WTC11 (cell line): ENCODE measurements around the gene VANGL2. TPM values are rescaled to one million over a fixed set of nuclear protein-coding genes. Genes with fewer than 3 reads are reported as not detected.
A peak's percentile ranks its signal among the peaks of the same experiment; 100 is the strongest.
"Not testable (repeated sequence)": the region's sequence is repeated elsewhere in the genome, so short reads cannot be mapped to it uniquely, and the experiment has no call there.

ENCODE experiments used
- ATAC-seq: fragments of 200-7000 bp; cut with Tn5 transposase; 2 replicates; pipeline ENCODE4 v1.10.0; 2021; ENCODE audit warnings: mild to moderate bottlenecking, moderate library complexity
- CTCF ChIA-PET: fragments of 300-600 bp; sonication (Branson Sonifier 250); formaldehyde crosslinking; loops from one replicate; lab custom pipeline; 2021; ENCODE audit warnings: antibody characterized with exemption; lab: Charles Lee
- POLR2A ChIA-PET: fragments of 350-600 bp; sonication (Branson Sonifier 250); formaldehyde crosslinking; loops from one replicate; lab custom pipeline; 2021; ENCODE audit warnings: antibody characterized with exemption; lab: Charles Lee
- DNase-seq: peaks from one replicate; pipeline ENCODE4 v3.0.0; 2021; ENCODE audit warnings: low spot score
- H3K27ac Mint-ChIP-seq: 2 replicates; pipeline ENCODE4 v1.8.0; 2021; ENCODE audit warnings: mixed read lengths
- H3K27me3 Mint-ChIP-seq: 2 replicates; pipeline ENCODE4 v1.8.0; 2021; ENCODE audit warnings: low read depth, mild to moderate bottlenecking, moderate library complexity, mixed read lengths
- H3K36me3 Mint-ChIP-seq: 2 replicates; pipeline ENCODE4 v1.8.0; 2021; ENCODE audit warnings: mixed read lengths
- H3K4me1 Mint-ChIP-seq: 2 replicates; pipeline ENCODE4 v1.8.0; 2022; ENCODE audit warnings: mixed read lengths
- H3K4me3 Mint-ChIP-seq: 2 replicates; pipeline ENCODE4 v1.8.0; 2021; ENCODE audit warnings: mild to moderate bottlenecking, moderate library complexity, mixed read lengths
- H3K9me3 Mint-ChIP-seq: 2 replicates; pipeline ENCODE4 v1.8.0; 2021; ENCODE audit warnings: mixed read lengths
- ETV6 ChIP-seq: sonication (generic); formaldehyde crosslinking; IDR thresholded peaks from 2 replicates; pipeline ENCODE4 v1.8.1; 2022; ENCODE audit warnings: mild to moderate bottlenecking, missing genetic modification reagents
- GRHL2 ChIP-seq: fragments of 250-450 bp; sonication (Bioruptor Pico); IDR thresholded peaks from 2 replicates; pipeline ENCODE4 v1.8.0; 2022; ENCODE audit warnings: mild to moderate bottlenecking, moderate library complexity; ENCODE audit not compliant: insufficient replicate concordance, severe bottlenecking
- JUN ChIP-seq: sonication (generic); formaldehyde crosslinking; IDR thresholded peaks from 2 replicates; pipeline ENCODE4 v1.8.0; 2023; ENCODE audit warnings: mild to moderate bottlenecking, missing genetic modification reagents
- NR3C1 ChIP-seq: sonication (generic); formaldehyde crosslinking; conservative IDR thresholded peaks from 2 replicates; pipeline ENCODE4 v1.8.1; 2023; ENCODE audit warnings: low read depth, mild to moderate bottlenecking, missing genetic modification reagents
- PRRX2 ChIP-seq: fragments of 250-450 bp; sonication (Bioruptor Pico); IDR thresholded peaks from 2 replicates; pipeline ENCODE4 v1.8.0; 2021; ENCODE audit warnings: mild to moderate bottlenecking
- SMAD4 ChIP-seq: sonication (generic); formaldehyde crosslinking; IDR thresholded peaks from 2 replicates; pipeline ENCODE4 v1.8.0; 2022; ENCODE audit warnings: mild to moderate bottlenecking, missing genetic modification reagents
- TCF7 ChIP-seq: sonication (generic); formaldehyde crosslinking; IDR thresholded peaks from 2 replicates; pipeline ENCODE4 v1.8.0; 2022; ENCODE audit warnings: mild to moderate bottlenecking, low read depth, missing genetic modification reagents, moderate library complexity
- total RNA-seq: library from RNA; stranded (reverse); gene quantifications from 3 replicates; pipeline ENCODE4 v1.2.3, GENCODE V29; 2021
- TF ChIP-seq, protein P1 (sequence below): fragments of 200-600 bp; IDR thresholded peaks from 2 replicates; pipeline ENCODE4 v1.8.0; 2022; ENCODE audit warnings: antibody characterized with exemption
- TF ChIP-seq, protein P2 (sequence below): sonication (generic); formaldehyde crosslinking; IDR thresholded peaks from 2 replicates; pipeline ENCODE4 v1.8.0; 2022; ENCODE audit warnings: mild to moderate bottlenecking, missing genetic modification reagents
- TF ChIP-seq, protein P3 (sequence below): sonication (generic); formaldehyde crosslinking; conservative IDR thresholded peaks from 2 replicates; pipeline ENCODE4 v1.8.1; 2022; ENCODE audit warnings: mild to moderate bottlenecking, missing genetic modification reagents
- TF ChIP-seq, protein P4 (sequence below): sonication (generic); formaldehyde crosslinking; IDR thresholded peaks from 2 replicates; pipeline ENCODE4 v1.8.1; 2022; ENCODE audit warnings: low read depth, missing genetic modification reagents, borderline replicate concordance

The VANGL2 gene
- total RNA-seq, 1 experiment from 2014 or later = 68.0 TPM

DNA sequence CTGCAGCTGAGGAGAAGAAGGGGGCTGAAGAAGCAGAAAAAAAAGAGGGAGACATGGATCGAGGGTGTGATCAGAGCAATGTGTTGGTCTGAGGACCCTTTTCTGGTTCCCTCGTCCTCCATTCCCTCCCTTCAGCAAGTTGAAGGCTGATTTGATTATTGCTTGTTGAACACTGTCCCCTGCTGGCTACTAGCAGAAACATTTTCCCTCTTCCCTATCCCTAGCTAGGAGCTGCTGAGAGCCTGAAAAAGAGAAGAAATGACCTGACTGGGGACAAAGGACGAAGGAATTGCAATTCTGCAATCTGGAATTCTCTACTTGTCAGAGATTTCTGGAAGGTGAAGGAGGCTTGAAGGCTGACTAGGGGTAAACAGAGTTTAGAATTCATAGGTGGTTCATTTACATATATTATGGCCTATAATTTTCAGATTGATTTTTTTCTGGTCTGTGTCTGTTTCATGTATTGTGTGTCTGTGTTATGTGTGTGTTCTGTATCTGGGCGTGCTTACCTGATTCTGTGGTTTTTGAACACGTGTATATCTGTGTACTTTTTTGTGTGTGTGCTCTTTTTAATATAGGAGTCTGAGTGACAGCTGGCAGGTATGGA, 23.7 kb upstream of the VANGL2 start:
- no peak for DNase-seq
- peak; percentile 71 for ATAC-seq
- no peak overlapping the region for H3K27ac Mint-ChIP-seq
- POLR2A ChIA-PET = interaction anchor here (0.7 to 3.0 kb wide), 5 partner anchors 13 to 26 kb away, joined by 3 to 14 read pairs (median 5); partner anchors contain the start of gene VANGL2
- peak overlapping the region; percentile 49 for H3K4me3 Mint-ChIP-seq
- peaks cover 35% of the 10 kb centered on the region for H3K4me1 Mint-ChIP-seq
- CTCF ChIA-PET = interaction anchor here (0.6 to 8.3 kb wide), 47 partner anchors 13 to 328 kb away, joined by 3 to 199 read pairs (median 5); partner anchors contain the start of genes CASQ1, COPA, DCAF8 and KCNJ10
- H3K27me3 Mint-ChIP-seq = no peaks in the 10 kb centered on the region
- no peaks in the 10 kb centered on the region for H3K9me3 Mint-ChIP-seq
- no peak for TF ChIP-seq TCF7
- TF ChIP-seq, protein P1, sequence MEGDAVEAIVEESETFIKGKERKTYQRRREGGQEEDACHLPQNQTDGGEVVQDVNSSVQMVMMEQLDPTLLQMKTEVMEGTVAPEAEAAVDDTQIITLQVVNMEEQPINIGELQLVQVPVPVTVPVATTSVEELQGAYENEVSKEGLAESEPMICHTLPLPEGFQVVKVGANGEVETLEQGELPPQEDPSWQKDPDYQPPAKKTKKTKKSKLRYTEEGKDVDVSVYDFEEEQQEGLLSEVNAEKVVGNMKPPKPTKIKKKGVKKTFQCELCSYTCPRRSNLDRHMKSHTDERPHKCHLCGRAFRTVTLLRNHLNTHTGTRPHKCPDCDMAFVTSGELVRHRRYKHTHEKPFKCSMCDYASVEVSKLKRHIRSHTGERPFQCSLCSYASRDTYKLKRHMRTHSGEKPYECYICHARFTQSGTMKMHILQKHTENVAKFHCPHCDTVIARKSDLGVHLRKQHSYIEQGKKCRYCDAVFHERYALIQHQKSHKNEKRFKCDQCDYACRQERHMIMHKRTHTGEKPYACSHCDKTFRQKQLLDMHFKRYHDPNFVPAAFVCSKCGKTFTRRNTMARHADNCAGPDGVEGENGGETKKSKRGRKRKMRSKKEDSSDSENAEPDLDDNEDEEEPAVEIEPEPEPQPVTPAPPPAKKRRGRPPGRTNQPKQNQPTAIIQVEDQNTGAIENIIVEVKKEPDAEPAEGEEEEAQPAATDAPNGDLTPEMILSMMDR = peak; percentile 61
- H3K36me3 Mint-ChIP-seq = no peaks in the 10 kb centered on the region

DNA sequence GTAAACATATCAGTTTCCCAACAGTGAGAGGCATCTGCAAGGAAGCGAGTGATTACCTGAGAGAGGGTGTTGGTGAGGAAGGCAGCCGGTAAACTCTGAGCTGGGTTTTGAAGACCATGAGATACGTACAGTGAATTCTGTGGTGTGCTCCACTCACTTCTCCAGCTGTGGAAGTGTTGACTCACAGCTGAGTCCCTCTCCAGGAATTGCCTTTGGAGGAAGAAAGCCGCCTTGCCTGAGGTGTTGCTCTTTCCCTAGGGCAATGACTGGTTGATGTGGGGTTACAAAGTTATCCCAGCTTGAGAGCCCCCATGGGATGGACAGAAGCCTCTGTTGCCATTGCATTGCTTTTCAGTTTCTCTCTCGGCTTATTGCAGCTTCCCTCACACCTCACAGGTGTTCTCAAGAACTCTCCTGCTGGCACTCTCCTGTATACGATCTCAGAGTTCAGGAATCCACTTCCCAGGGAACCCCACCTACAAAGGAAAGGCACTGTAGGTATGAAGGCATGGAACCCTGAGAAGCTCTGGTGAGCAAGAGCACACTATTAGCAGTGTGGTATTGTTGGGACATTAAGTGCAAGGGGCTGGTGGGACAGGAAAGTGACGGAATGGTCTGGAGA, 22.7 kb upstream of the VANGL2 start:
- ChIA-PET CTCF (interaction anchor here (0.6 to 8.3 kb wide), 20 partner anchors 14 to 308 kb away, joined by 3 to 199 read pairs (median 10); partner anchors contain the start of genes KCNJ10, NHLH1, PEX19 and VANGL2), POLR2A (no interaction called here)
- H3K9me3 Mint-ChIP-seq = no peaks in the 10 kb centered on the region
- DNase-seq = no peak
- ATAC-seq = no peak
- no peaks in the 10 kb centered on the region for H3K27me3 Mint-ChIP-seq
- no peak for TF ChIP-seq JUN (CRISPR knock-in tag)
- TF ChIP-seq, protein P2, sequence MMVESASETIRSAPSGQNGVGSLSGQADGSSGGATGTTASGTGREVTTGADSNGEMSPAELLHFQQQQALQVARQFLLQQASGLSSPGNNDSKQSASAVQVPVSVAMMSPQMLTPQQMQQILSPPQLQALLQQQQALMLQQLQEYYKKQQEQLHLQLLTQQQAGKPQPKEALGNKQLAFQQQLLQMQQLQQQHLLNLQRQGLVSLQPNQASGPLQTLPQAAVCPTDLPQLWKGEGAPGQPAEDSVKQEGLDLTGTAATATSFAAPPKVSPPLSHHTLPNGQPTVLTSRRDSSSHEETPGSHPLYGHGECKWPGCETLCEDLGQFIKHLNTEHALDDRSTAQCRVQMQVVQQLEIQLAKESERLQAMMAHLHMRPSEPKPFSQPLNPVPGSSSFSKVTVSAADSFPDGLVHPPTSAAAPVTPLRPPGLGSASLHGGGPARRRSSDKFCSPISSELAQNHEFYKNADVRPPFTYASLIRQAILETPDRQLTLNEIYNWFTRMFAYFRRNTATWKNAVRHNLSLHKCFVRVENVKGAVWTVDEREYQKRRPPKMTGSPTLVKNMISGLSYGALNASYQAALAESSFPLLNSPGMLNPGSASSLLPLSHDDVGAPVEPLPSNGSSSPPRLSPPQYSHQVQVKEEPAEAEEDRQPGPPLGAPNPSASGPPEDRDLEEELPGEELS = no peak
- TF ChIP-seq PRRX2 (CRISPR knock-in tag) = no peak
- no peak overlapping the region for H3K27ac Mint-ChIP-seq
- no peaks in the 10 kb centered on the region for H3K36me3 Mint-ChIP-seq
- no peak overlapping the region for H3K4me3 Mint-ChIP-seq
- H3K4me1 Mint-ChIP-seq = peaks cover 35% of the 10 kb centered on the region

DNA sequence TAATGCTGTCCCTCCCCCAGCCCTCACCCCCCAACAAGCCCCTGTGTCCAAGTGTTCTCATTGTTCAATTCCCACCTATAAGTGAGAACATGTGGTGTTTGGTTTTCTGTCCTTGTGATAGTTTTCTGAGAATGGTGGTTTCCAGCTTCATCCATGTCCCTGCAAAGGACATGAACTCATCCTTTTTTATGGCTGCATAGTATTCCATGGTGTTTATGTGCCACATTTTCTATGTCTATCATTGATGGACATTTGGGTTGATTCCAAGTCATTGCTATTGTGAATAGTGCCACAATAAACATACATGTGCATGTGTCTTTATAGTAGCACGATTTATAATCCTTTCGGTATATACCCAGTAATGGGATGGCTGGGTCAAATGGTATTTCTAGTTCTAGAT, 15.6 kb upstream of the VANGL2 start:
- POLR2A ChIA-PET, DNase-seq, H3K4me3 Mint-ChIP-seq, H3K9me3 Mint-ChIP-seq, H3K27ac Mint-ChIP-seq, ATAC-seq, H3K36me3 Mint-ChIP-seq, CTCF ChIA-PET, H3K4me1 Mint-ChIP-seq: not testable (repeated sequence)
- H3K27me3 Mint-ChIP-seq = peaks cover 13% of the 10 kb centered on the region

DNA sequence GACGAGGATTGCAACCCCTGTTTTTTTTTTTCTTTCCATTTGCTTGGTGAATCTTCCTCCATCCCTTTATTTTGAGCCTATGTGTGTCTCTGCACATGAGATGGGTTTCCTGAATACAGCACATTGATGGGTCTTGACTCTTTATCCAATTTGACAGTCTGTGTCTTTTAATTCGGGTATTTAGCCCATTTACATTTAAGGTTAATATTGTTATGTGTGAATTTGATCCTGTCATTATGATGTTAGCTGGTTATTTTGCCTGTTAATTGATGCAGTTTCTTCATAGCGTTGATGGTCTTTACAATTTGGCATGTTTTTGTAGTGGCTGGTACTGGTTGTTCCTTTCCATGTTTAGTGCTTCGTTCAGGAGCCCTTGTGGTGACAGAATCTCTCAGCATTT, 12.0 kb upstream of the VANGL2 start:
- H3K9me3 Mint-ChIP-seq, H3K4me1 Mint-ChIP-seq, H3K27ac Mint-ChIP-seq, ATAC-seq, POLR2A ChIA-PET, CTCF ChIA-PET, DNase-seq, H3K4me3 Mint-ChIP-seq, H3K36me3 Mint-ChIP-seq: not testable (repeated sequence)
- peaks cover 15% of the 10 kb centered on the region for H3K27me3 Mint-ChIP-seq

DNA sequence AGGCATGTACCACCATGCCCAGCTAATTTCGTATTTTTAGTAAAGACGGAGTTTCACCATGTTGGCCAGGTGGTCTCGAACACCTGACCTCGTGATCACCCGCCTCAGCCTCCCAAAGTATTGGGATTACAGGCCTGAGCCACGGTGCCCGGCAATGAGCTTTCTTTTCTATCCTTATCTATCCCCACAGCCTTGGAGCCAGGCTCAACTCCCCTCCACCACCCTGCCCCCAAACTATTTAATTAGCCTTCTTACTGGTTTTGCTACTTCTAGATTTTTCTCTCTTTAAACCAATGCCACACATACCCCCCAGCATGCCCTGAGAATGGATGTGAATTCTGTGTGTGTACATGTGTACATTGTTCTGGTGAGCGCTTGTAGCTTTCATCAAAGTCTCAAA, 5.7 kb upstream of the VANGL2 start:
- Mint-ChIP-seq H3K4me1 (peaks cover 16% of the 10 kb centered on the region), H3K4me3 (no peak overlapping the region), H3K9me3 (peaks cover 3% of the 10 kb centered on the region; the same call in 1 of the 2 replicates), H3K27me3 (peaks cover 2% of the 10 kb centered on the region; the same call in 1 of the 2 replicates), H3K36me3 (no peaks in the 10 kb centered on the region; the same call in 1 of the 2 replicates), H3K27ac (no peak overlapping the region)
- ChIA-PET POLR2A (no interaction called here), CTCF (interaction anchor here (0.8 to 2.2 kb wide), 4 partner anchors 18 to 103 kb away, joined by 3 to 12 read pairs (median 4); no protein-coding TSS in a partner anchor)
- ATAC-seq (no peak), DNase-seq (no peak)
- TF ChIP-seq, protein P3, sequence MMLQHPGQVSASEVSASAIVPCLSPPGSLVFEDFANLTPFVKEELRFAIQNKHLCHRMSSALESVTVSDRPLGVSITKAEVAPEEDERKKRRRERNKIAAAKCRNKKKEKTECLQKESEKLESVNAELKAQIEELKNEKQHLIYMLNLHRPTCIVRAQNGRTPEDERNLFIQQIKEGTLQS (CRISPR knock-in tag) = no peak
- TF ChIP-seq NR3C1 (CRISPR knock-in tag) (no peak), SMAD4 (CRISPR knock-in tag) (no peak), ETV6 (CRISPR knock-in tag) (no peak), GRHL2 (CRISPR knock-in tag) (no peak)
- TF ChIP-seq, protein P4, sequence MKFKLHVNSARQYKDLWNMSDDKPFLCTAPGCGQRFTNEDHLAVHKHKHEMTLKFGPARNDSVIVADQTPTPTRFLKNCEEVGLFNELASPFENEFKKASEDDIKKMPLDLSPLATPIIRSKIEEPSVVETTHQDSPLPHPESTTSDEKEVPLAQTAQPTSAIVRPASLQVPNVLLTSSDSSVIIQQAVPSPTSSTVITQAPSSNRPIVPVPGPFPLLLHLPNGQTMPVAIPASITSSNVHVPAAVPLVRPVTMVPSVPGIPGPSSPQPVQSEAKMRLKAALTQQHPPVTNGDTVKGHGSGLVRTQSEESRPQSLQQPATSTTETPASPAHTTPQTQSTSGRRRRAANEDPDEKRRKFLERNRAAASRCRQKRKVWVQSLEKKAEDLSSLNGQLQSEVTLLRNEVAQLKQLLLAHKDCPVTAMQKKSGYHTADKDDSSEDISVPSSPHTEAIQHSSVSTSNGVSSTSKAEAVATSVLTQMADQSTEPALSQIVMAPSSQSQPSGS (CRISPR knock-in tag) = no peak
